SH-SY5Y (cell line): Measurements from ENCODE around the gene ADAMTS10.

Experiments
- GATA2 ChIP-seq: IDR thresholded peaks from 2 replicates; pipeline ENCODE4 v1.6.1; 2011; ENCODE audit warnings: mild to moderate bottlenecking, low read depth, low read length
- GATA3 ChIP-seq: IDR thresholded peaks from 2 replicates; pipeline ENCODE4 v1.6.1; 2011; ENCODE audit warnings: low read depth, mild to moderate bottlenecking, low read length, moderate library complexity

DNA sequence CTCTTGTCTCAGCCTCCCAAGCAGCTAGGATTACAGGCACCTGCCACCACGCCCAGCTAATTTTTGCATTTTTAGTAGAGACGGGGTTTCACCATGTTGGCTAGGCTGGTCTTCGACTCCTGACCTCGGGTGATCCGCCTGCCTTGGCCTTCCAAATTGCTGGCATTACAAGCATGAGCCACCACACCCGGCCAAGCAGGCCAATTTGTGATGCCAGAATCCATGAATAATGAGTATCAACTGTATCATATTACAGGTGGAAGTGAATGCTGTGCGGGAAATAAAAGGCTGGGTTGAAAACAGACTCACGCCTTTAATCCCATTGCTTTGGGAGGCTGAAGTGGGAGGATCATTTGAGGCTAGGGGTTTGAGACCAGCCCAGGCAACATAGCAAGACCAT is 16.3 kb upstream of the ADAMTS10 start:
- TF ChIP-seq GATA3 (no peak), GATA2 (no peak)
